ENCODE measurements around the gene RPL28. TPM values are rescaled to one million over a fixed set of nuclear protein-coding genes. Genes with fewer than 3 reads are reported as not detected.
A peak's percentile ranks its signal among the peaks of the same experiment; 100 is the strongest.

RPL28 gene
- total and polyA plus RNA-seq, 11 donors = 196 to 1,391 (median 607) TPM

- Histone ChIP-seq H3K27ac (peak overlapping the region; percentile 43 to 94 (median 88)), H3K36me3 (peaks cover 0 to 26% (median 11%) of the 10 kb centered on the region in 9 donors), H3K4me1 (peaks cover 0 to 29% (median 16%) of the 10 kb centered on the region in 12 donors), H3K27me3 (peaks cover 0 to under 1% (median 0%) of the 10 kb centered on the region in 9 donors), H3K4me3 (peak overlapping the region; percentile 33 to 94 (median 72)), H3K9me3 (no peaks in the 10 kb centered on the region)
- intact Hi-C loops (cut with DNase I) = loop anchor here in 4 of 10 donors (1.0 to 5.0 kb wide), 5 partner anchors 38 to 81 kb away; partner anchors contain the start of genes RPL28 (in 3 of the 4), PPP6R1 (in 2 of the 4), BRSK1 (in 1 of the 4) and HSPBP1 (in 1 of the 4)
- DNase-seq (no peak), ATAC-seq (no peak)
- TF ChIP-seq CTCF (IDR thresholded peaks at IDR 0.05) (no peak), POLR2A (IDR thresholded peaks at IDR 0.05) (peak in 1 of 2 donors; percentile 96)
- WGBS, 4 donors = 2 to 5% (median 5%) methylated on average over 30 to 44 of the region's 44 CpGs
These were observed 45.6 kb upstream of the RPL28 start for GRCh38 chr19:55339889-55340783.

GRCh38 chr19:55340784-55341147 is 45.0 kb upstream of the RPL28 start:
- 3 to 8% (median 5%) methylated on average over 24 of the region's 24 CpGs for WGBS, 4 donors
- TF ChIP-seq CTCF (IDR thresholded peaks at IDR 0.05) (peak in 1 of 12 donors; percentile 5), POLR2A (IDR thresholded peaks at IDR 0.05) (no peak)
- no peak for DNase-seq
- no peak for ATAC-seq
- H3K4me3 ChIP-seq = peak overlapping the region in 11 of 12 donors; percentile 52 to 94 (median 74)
- peaks cover 0 to 34% (median 16%) of the 10 kb centered on the region in 12 donors for H3K4me1 ChIP-seq
- intact Hi-C loops (cut with DNase I) = no loop called here
- peak overlapping the region in 3 of 12 donors; percentile 88 to 94 (median 94) for H3K27ac ChIP-seq
- no peaks in the 10 kb centered on the region for H3K9me3 ChIP-seq
- no peaks in the 10 kb centered on the region for H3K27me3 ChIP-seq
- peaks cover 0 to 26% (median 11%) of the 10 kb centered on the region in 9 donors for H3K36me3 ChIP-seq

- Histone ChIP-seq H3K27me3 (no peaks in the 10 kb centered on the region), H3K9me3 (no peaks in the 10 kb centered on the region), H3K4me3 (peak overlapping the region in 11 of 12 donors; percentile 52 to 94 (median 74)), H3K27ac (peak overlapping the region in 2 of 12 donors; percentile 29 to 94), H3K4me1 (peaks cover 0 to 36% (median 16%) of the 10 kb centered on the region in 12 donors), H3K36me3 (peaks cover 0 to 26% (median 11%) of the 10 kb centered on the region in 9 donors)
- TF ChIP-seq CTCF (IDR thresholded peaks at IDR 0.05) (no peak), POLR2A (IDR thresholded peaks at IDR 0.05) (no peak)
- ATAC-seq (peak in 1 of 4 donors; percentile 16), DNase-seq (peak; percentile 73 to 83 (median 81))
- 3 to 12% (median 7%) methylated on average over 4 to 15 of the region's 15 CpGs for WGBS, 4 donors
- intact Hi-C loops (cut with DNase I) = no loop called here
These were observed 44.6 kb upstream of the RPL28 start for GRCh38 chr19:55341171-55341588.
